Breast epithelium (tissue), 3 donors: ENCODE results near the gene MBD3.

ENCODE experiments used
- CTCF ChIP-seq, 3 donors: fragments of 450-650 bp; IDR thresholded peaks; one replicate each; pipeline ENCODE4 v1.5.1; 2016 to 2017; ENCODE audit warnings: antibody characterized with exemption in 3 of 3, mild to moderate bottlenecking in 3 of 3, moderate library complexity in 3 of 3
- POLR2A ChIP-seq: fragments of 450-650 bp; IDR thresholded peaks from one replicate; pipeline ENCODE4 v1.6.1; 2016; ENCODE audit warnings: antibody characterized with exemption, mild to moderate bottlenecking, moderate library complexity
- POLR2AphosphoS5 ChIP-seq, 3 donors: sonication (generic); formaldehyde crosslinking; IDR thresholded peaks; one replicate each; pipeline ENCODE4 v1.6.1; 2017; ENCODE audit warnings: antibody characterized with exemption in 3 of 3

GRCh38 chr19:1549332-1549945, 43.2 kb downstream of the MBD3 start:
- TF ChIP-seq CTCF (IDR thresholded peaks at IDR 0.05) (no peak), POLR2A (no peak), POLR2AphosphoS5 (IDR thresholded peaks at IDR 0.05) (no peak)
